ENCODE data around the gene ZNF566.

DNA sequence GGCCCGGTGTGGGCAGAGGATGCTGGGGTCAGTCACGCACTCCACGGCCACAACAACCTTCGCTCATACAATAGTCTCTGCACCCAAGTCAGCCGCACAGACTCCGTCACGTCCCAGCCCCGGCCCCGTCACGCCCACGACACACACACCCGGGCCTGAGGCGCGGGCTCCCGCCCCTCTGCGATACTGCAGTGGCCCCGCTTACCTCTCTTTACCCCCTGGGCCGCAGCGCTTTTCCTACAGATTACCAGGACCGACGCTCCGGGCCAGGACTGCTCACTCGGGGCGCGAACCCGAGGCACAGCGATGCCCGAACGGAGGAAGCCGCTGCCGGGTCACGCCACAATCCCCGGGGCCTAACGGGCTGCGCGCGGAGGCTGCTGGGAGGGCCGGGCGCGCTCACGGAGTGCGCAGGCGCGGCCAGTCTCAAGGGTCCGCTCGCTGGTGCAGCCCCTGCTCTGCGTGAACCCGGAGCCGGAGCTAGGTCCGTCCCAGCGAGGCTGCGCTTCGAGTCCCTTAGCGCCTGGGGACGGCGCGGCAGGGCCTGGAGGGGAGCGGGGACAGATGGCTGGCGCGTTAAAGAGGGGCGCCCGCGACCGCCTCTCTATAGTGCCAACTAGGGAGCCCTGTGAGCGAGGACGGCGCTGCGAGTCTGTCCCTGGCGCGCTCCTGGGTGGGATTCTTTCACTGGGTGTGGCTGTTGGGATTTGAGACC, 70.9 kb downstream of the ZNF566 start, which contains the start of gene ZFP82:
- no peak for TF ChIP-seq FOXK2 (IDR thresholded peaks at IDR 0.05)
- no peak for TF ChIP-seq TARDBP (IDR thresholded peaks at IDR 0.05)
- TF ChIP-seq FOXA1 (IDR thresholded peaks at IDR 0.05) = no peak
- no peak for TF ChIP-seq HDGF (IDR thresholded peaks at IDR 0.05; ENCODE audit: borderline replicate concordance)
- TF ChIP-seq BHLHE40 (IDR thresholded peaks at IDR 0.05; ENCODE audit: borderline replicate concordance) = no peak
- TF ChIP-seq FOXM1 (IDR thresholded peaks at IDR 0.05; ENCODE audit: borderline replicate concordance) = no peak
- no peak for TF ChIP-seq SP1 (IDR thresholded peaks at IDR 0.05)
- no peak for TF ChIP-seq ZNF384 (IDR thresholded peaks at IDR 0.05)
- TF ChIP-seq SUZ12 (IDR thresholded peaks at IDR 0.05) = no peak
- no peak for TF ChIP-seq NFRKB (IDR thresholded peaks at IDR 0.05)
- no peak for TF ChIP-seq ARNT (IDR thresholded peaks at IDR 0.05)
- no peak for TF ChIP-seq ELF4 (IDR thresholded peaks at IDR 0.05)

Measured in HEK293T (cell line).